SJCRH30 (cell line): ENCODE measurements around the gene ANKFN1. TPM values are rescaled to one million over a fixed set of nuclear protein-coding genes. Genes with fewer than 3 reads are reported as not detected.
A peak's percentile ranks its signal among the peaks of the same experiment; 100 is the strongest.

ENCODE experiments used
- DNase-seq, 2 experiments: peaks; one replicate each; pipeline ENCODE4 v3.0.0-alpha.2; 2015 to 2020
- H3K27ac ChIP-seq: fragments of 250-450 bp; sonication (Bioruptor Pico); 2 replicates; pipeline ENCODE4 v1.5.1; 2020; ENCODE audit warnings: mild to moderate bottlenecking, moderate library complexity
- H3K27me3 ChIP-seq: fragments of 250-450 bp; sonication (Bioruptor Pico); 2 replicates; pipeline ENCODE4 v1.5.1; 2020; ENCODE audit warnings: mild to moderate bottlenecking, moderate library complexity
- H3K36me3 ChIP-seq: fragments of 250-450 bp; sonication (Bioruptor Pico); 2 replicates; pipeline ENCODE4 v1.5.1; 2020; ENCODE audit warnings: mild to moderate bottlenecking, moderate library complexity
- H3K4me1 ChIP-seq: fragments of 250-450 bp; sonication (Bioruptor Pico); 2 replicates; pipeline ENCODE4 v1.5.1; 2020; ENCODE audit warnings: mild to moderate bottlenecking, moderate library complexity
- H3K4me3 ChIP-seq: fragments of 250-450 bp; sonication (Bioruptor Pico); 2 replicates; pipeline ENCODE4 v1.5.1; 2020; ENCODE audit warnings: mild to moderate bottlenecking, moderate library complexity
- H3K9me3 ChIP-seq: fragments of 250-450 bp; sonication (Bioruptor Pico); replicated peaks from 2 replicates; pipeline ENCODE4 v1.5.1; 2020; ENCODE audit warnings: mild to moderate bottlenecking, moderate library complexity
- total RNA-seq: library from RNA; depleted of rRNA; stranded (reverse); fragments of >200 nt; shearing (Covaris generic); gene quantifications from 2 replicates; pipeline ENCODE4 v1.2.3, GENCODE V29; 2014

ANKFN1 gene
- total RNA-seq, 1 experiment from 2014 or later: 1.0 TPM

DNA sequence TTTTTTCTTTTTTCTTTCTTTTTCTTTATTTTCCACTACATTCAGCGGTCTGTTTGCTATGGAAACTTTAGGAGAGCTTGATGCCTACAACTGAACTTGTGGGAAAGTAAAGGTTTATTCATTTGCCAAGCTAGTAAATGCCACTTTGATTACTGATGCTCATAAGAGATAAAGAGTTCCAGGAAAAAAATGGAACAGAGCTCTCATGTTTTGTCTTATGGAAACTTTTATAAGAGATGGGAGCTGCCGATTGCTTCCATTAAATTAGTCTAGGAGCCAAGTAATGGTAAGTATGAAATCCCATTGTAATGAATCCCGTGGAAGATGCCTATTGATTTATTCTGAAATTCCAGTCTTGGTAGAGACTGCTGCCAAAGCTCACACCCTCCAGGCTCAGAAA is 7.1 kb downstream of the ANKFN1 start:
- H3K9me3 ChIP-seq: no peaks in the 10 kb centered on the region
- H3K4me1 ChIP-seq: no peaks in the 10 kb centered on the region
- H3K36me3 ChIP-seq: no peaks in the 10 kb centered on the region
- H3K27me3 ChIP-seq: no peaks in the 10 kb centered on the region
- no peak for DNase-seq
- no peak overlapping the region for H3K4me3 ChIP-seq
- no peak overlapping the region for H3K27ac ChIP-seq

DNA sequence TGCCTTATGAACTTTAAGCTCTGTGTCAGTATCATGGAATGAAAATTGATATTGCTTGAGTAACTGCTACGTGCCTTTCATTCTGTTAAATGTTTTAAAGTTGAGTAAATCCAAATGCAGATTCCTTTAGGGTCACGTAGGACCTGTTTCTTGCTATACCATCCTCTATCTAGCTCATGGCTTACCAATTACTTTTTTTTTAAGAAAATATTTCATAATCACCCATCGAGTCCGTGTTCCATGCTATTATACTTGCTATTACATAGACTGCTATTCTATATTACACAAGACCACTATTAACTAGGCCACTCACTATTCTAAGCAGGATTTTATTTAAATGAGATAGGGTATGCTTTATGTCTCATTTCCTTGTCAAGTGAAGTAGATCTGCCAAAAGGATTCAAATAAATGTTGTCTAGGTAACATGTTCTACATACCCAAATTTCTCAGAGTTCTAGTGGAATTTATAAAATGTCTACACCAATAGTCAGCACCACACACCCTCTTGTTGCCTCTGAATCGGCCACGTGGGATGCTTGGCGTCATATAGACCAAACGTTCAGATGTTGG is 11.9 kb downstream of the ANKFN1 start:
- Histone ChIP-seq H3K27me3 (no peaks in the 10 kb centered on the region), H3K27ac (no peak overlapping the region), H3K9me3 (no peaks in the 10 kb centered on the region), H3K36me3 (no peaks in the 10 kb centered on the region), H3K4me3 (no peak overlapping the region), H3K4me1 (no peaks in the 10 kb centered on the region)
- no peak for DNase-seq

DNA sequence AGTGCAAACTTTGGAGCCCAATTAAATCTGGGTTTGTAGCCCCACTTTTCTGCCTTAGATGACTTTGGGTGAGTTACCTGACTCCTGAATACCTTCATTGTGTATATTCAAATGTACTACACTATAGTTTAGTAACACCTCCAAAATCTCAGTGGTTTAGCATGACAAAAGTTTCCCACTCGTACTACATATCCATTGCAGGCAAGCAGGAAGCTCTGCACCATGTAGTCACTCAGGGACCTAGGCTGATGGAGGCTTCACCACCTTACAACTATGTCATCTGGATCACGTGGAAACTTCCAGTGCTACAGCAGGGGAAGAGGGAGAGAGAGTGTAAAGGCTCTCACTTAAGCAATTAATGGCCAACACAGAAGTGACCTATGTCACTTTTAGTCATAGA is 14.2 kb downstream of the ANKFN1 start:
- Histone ChIP-seq H3K36me3 (no peaks in the 10 kb centered on the region), H3K4me3 (no peak overlapping the region), H3K4me1 (no peaks in the 10 kb centered on the region), H3K9me3 (no peaks in the 10 kb centered on the region), H3K27me3 (no peaks in the 10 kb centered on the region), H3K27ac (no peak overlapping the region)
- DNase-seq: no peak

DNA sequence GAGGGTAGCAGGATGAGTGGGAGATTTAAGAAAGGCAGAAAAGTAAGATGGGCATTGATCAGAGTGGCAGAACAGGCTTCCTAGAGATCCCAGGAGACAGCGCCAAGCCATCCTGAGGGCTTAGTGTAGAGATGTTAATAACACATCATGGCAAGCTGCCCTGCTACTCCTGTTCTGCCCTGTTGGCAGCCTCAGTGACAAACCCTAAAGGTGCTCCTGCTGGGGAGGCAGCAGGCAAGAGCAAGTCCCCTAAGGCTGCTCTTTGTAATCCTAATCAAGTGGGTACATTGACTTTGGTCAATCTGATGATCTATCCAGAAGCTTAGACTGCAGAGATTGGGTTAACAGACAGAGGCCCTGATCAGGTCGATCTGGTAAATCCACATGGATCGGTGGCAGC is 16.3 kb downstream of the ANKFN1 start:
- Histone ChIP-seq H3K27ac (no peak overlapping the region), H3K9me3 (no peaks in the 10 kb centered on the region), H3K4me1 (no peaks in the 10 kb centered on the region; the same call in 1 of the 2 replicates), H3K4me3 (no peak overlapping the region), H3K27me3 (no peaks in the 10 kb centered on the region), H3K36me3 (no peaks in the 10 kb centered on the region)
- no peak for DNase-seq

DNA sequence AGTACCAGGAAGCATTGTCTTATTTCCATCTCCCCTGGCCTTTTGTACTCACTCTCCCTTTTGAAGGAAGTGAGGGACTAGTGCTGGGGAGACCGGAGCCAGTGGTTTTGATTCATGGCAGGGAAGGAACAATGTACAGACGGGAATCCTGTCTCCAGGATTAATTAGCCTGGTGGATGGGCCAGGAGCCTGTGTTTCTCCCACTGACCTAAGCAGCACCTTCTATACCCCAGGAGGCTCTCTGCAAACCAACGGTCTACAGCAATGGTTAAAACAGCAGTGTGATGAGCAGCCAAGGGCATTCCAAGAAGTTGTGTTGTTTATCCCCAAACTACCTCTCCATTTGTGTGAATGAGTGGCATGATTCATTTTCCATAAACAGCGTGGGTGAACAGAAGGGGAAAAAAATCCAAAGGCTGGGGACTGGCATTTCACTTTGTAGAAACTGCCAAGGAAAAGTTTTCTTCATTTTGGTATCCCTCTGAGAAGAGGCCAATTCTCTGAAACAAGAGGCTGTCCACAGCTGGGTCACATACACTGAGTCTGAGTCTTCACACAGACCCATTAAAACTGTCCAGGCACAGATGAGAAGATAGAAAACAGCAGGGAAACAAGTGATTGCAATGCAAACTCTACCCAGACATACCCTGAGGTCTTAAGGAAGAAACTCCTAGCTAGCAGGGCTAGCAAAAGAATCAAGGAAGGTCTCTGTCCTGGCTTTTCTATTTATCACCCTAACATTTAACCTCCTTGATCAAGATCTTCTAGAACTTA is 18.1 kb downstream of the ANKFN1 start:
- H3K4me1 ChIP-seq: no peaks in the 10 kb centered on the region; the same call in 1 of the 2 replicates
- H3K4me3 ChIP-seq: no peak overlapping the region
- H3K9me3 ChIP-seq: no peaks in the 10 kb centered on the region
- no peaks in the 10 kb centered on the region for H3K27me3 ChIP-seq
- no peak overlapping the region for H3K27ac ChIP-seq
- H3K36me3 ChIP-seq: no peaks in the 10 kb centered on the region
- no peak for DNase-seq

DNA sequence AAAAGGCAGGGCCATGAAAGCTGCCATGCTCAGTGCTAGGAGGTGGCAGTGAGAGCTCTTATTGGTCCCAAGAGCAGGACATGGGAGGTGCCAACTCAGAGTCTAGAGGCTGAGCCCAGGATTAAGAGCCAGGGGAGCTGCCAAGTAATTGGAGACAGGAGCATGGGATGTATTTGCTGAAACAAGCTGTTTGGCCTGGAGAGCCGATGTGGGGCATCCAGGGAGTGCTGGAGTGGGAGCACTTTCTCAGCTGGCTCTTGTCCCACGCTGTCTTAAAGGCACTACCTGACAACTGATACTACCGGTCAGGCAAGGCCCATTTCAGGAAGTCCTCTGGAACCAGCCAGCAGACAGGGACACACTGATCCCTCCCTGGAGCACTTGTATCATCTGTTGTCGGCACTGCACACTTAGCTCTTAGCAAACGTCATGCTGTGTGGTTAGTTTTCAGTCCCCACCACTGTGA is 19.3 kb downstream of the ANKFN1 start:
- Histone ChIP-seq H3K4me1 (no peaks in the 10 kb centered on the region; the same call in 1 of the 2 replicates), H3K27me3 (no peaks in the 10 kb centered on the region), H3K9me3 (no peaks in the 10 kb centered on the region), H3K4me3 (no peak overlapping the region), H3K27ac (no peak overlapping the region), H3K36me3 (no peaks in the 10 kb centered on the region)
- peak; percentile 26 to 57 for DNase-seq

DNA sequence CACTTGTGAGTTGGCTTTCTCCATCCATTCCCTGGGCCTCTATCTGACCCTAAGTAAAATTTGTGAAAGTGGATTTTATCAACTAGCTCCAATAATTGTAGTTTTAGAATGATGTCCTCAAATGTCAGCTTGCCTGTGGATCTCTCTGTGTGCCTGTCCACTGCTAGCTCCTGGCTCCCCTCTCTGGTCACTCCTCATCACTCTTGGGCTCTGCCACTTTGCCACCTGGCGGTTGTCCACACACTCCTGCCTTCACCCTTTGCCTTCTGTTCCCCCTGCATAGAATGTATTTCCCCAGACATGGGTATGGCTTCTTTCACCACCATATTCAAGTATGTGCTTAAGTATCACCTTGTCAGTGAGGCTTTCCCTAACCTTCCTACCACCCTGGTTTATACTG is 19.8 kb downstream of the ANKFN1 start:
- DNase-seq: no peak
- no peaks in the 10 kb centered on the region for H3K36me3 ChIP-seq
- no peak overlapping the region for H3K27ac ChIP-seq
- no peaks in the 10 kb centered on the region for H3K9me3 ChIP-seq
- H3K4me1 ChIP-seq: no peaks in the 10 kb centered on the region; the same call in 1 of the 2 replicates
- H3K4me3 ChIP-seq: no peak overlapping the region
- no peaks in the 10 kb centered on the region for H3K27me3 ChIP-seq

DNA sequence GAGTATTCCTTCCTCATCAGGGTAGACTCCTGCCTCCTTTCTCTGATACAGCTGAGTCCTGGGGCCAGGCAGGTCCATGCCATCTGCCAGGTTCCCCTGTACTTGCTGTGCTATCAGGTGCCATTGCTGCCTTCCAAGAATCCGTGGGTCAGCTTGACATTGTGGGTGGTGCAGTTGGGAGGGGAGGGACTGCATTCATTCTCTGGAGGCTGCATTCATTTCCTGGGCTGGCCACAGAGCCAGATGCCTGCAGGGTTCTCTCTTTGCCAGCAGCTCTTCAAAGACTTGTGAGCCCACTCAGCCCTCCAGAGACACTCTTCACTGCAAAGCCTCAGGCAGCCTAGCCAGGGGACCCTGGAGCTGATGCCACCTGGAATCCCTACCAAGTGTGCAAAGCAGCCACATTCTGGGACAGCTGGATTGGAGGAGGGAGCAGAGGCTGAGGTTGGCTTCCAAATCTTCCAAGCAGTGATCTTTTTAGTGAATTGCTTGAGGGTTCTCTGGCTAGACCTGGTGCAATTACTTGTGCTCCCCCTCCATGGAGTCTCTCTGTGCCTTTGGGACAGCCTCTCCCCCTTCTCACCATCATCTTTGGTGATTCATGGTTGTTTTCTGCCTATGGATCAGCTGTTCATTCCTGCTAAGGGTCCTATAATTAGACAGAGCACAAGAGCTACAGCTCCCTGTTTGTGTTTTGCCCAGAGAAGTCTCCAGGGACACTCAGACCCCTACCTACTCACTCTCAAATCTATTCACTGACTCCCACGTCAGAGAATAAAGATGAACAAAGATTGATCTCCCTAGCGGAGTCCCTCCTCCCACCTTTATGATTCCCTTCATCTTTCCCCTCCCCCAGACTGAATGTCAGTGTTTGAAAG is 20.9 kb downstream of the ANKFN1 start:
- peak in 1 of 2 experiments; percentile 6 for DNase-seq
- Histone ChIP-seq H3K36me3 (no peaks in the 10 kb centered on the region), H3K27ac (no peak overlapping the region), H3K9me3 (no peaks in the 10 kb centered on the region), H3K4me1 (no peaks in the 10 kb centered on the region; the same call in 1 of the 2 replicates), H3K27me3 (no peaks in the 10 kb centered on the region), H3K4me3 (no peak overlapping the region)

DNA sequence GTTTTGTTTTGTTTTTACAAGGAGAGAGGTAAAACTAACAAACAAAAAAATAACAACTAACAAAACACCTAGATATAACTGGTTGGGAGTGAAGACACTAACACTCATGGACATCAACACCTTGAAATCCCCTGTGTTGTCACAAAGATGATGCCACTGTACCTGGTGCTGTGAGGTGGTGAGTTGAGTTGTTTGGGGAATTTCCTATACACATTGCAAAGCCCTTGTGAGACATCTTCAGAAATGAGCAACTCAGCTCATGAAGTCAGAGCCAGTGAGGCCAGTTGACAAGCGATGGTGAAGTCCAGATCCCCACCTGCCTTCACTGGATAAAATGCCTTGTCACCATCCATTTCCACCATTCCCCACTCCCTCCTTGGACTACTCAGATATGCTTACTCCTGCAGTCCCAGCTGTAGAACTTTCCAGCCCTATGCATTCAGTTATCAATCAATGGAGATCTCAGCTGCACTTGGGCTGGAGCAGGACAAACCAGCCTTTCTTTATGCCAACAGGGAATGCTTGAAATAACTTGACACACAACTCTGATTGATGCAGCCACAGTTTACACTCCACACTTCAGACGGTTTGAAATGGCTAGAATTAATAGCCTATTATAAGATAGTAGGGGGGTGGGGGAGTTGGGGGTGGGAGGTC is 22.2 kb downstream of the ANKFN1 start:
- no peaks in the 10 kb centered on the region; the same call in 1 of the 2 replicates for H3K4me1 ChIP-seq
- no peaks in the 10 kb centered on the region for H3K36me3 ChIP-seq
- H3K9me3 ChIP-seq: no peaks in the 10 kb centered on the region
- H3K27ac ChIP-seq: no peak overlapping the region
- H3K4me3 ChIP-seq: no peak overlapping the region
- no peak for DNase-seq
- no peaks in the 10 kb centered on the region for H3K27me3 ChIP-seq

DNA sequence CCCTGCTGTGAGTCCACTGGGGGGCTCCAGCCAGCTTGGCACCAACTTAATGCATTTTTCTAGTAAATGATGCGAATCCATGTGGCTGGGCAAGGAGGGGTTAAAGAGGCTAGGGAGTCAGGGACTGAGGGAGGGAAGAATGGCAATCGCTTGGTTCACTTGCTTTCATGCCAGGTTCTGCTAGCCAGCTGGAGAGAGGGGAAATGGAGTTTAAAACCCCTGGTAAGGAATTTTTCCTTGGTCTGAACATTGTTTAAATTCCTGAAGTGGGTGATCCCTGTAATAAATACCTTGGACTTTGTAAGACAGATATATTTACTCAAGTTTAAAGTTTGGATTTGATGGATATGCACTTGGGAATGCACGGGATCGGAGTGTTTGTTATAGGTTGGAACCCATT is 22.8 kb downstream of the ANKFN1 start:
- Histone ChIP-seq H3K27ac (no peak overlapping the region), H3K4me1 (no peaks in the 10 kb centered on the region; the same call in 1 of the 2 replicates), H3K4me3 (no peak overlapping the region)

DNA sequence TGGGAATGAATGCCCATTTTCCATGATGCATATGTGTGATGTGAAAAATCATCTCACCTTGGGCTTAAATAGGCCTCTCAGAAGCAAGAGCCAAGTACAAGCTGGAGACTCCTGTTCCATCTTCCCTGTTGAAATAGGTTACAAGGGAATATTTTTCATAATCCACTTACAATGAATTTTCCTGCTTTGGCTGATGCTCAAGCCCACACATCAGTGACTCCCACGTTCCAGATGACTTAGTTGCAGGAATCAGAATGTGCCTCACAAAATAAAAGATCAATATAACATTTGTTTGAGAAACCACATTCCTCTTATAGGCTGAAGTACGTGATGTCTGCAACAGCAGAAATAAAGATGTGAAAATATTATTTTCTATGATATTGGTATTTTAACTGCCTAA is 24.1 kb downstream of the ANKFN1 start:
- Histone ChIP-seq H3K4me3 (no peak overlapping the region), H3K27me3 (no peaks in the 10 kb centered on the region), H3K36me3 (no peaks in the 10 kb centered on the region), H3K4me1 (no peaks in the 10 kb centered on the region; the same call in 1 of the 2 replicates), H3K27ac (no peak overlapping the region), H3K9me3 (no peaks in the 10 kb centered on the region)
- no peak for DNase-seq

More for the DNA sequence above, 22.8 kb downstream of the ANKFN1 start:
- no peaks in the 10 kb centered on the region for H3K36me3 ChIP-seq
- no peak for DNase-seq
- no peaks in the 10 kb centered on the region for H3K27me3 ChIP-seq
- no peaks in the 10 kb centered on the region for H3K9me3 ChIP-seq

DNA sequence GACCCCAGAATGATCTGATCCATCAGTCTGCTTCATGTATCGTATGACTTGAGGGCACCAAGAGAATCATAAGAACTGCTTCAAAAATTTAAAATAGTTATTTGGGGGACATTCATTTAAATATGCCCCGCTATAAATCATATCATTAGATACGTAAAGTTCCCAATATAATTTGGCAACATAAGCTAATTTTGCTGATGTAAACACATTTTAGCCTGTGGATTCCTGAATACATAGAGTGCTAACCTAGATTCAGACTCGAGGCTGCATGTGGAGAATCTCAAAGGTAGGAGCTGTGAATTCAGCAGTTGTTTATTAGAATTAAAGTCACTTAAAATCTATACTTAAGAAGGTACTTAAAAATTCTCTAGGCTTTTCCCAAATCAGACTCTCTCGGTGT is 24.9 kb downstream of the ANKFN1 start:
- no peak overlapping the region for H3K4me3 ChIP-seq
- no peaks in the 10 kb centered on the region for H3K36me3 ChIP-seq
- H3K27me3 ChIP-seq: no peaks in the 10 kb centered on the region
- H3K4me1 ChIP-seq: no peaks in the 10 kb centered on the region; the same call in 1 of the 2 replicates
- no peak overlapping the region for H3K27ac ChIP-seq
- no peaks in the 10 kb centered on the region for H3K9me3 ChIP-seq
- no peak for DNase-seq

DNA sequence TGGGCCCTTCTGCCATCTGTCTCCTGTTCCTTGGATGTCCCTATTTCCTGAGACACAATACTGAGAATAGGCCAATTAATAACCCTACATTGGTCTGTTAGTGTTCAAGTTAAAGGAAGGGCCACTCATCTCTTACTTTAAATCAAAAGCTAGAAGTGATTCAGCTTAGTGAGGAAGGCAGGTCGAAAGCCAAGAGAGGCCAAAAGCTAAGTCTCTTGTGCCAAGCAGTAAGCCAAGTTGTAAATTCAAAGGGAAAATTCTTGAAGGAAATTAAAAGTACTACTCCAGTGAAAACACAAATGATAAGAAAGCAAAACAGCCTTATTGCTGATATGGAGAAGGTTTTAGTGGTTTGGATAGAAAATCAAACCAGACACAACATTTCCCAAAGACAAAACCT is 28.8 kb downstream of the ANKFN1 start:
- no peaks in the 10 kb centered on the region for H3K36me3 ChIP-seq
- H3K9me3 ChIP-seq: no peaks in the 10 kb centered on the region
- DNase-seq: no peak
- no peak overlapping the region for H3K4me3 ChIP-seq
- no peaks in the 10 kb centered on the region for H3K27me3 ChIP-seq
- no peaks in the 10 kb centered on the region for H3K4me1 ChIP-seq
- H3K27ac ChIP-seq: no peak overlapping the region

DNA sequence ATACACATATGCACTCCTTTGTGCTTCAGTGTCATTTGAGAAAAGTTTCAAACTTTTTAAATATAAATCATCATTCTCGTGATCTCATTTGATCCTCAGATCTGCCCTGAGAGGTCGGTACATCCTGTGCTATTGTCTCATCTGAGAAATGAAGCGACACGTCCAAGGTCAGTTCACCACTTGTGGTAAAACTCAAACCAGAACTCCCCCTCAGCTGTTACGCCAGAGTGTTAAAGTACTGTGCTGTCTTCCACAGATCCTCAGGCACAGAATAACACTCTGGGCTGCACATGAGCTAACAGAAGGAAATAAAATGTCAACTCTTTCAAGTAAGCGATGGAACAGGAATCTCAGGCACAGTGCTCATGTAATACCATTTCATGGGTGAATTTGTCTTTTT is 31.4 kb downstream of the ANKFN1 start:
- Histone ChIP-seq H3K27me3 (no peaks in the 10 kb centered on the region), H3K27ac (no peak overlapping the region), H3K4me1 (no peaks in the 10 kb centered on the region), H3K4me3 (no peak overlapping the region), H3K9me3 (no peaks in the 10 kb centered on the region), H3K36me3 (no peaks in the 10 kb centered on the region)
- no peak for DNase-seq
